Measurements from ENCODE around the gene RIMS1.

DNA sequence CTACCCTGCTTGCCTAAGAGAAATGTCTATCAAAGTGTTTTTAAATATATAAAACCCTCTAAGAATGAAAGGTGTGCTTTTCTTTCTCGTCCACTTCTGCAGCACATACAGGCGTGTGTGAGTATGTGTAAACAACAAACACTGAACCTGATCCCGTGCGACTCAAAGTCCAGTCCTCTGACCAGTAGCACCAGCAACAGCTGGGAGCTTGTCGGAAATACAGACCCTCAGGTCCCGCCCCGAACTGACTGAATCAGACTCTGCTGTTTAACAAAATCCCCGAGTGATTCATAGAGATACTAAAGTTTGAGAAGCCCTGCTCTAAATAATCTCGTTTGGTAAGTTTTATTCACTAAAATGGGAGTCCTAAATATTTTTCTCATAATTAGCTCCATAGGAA, 527.5 kb downstream of the RIMS1 start:
- TF ChIP-seq TAF1 (IDR thresholded peaks at IDR 0.05; ENCODE audit: borderline replicate concordance, low read depth, low read length): no peak
- no peak for TF ChIP-seq POLR2AphosphoS5 (IDR thresholded peaks at IDR 0.05; ENCODE audit: low read depth, low read length)
- TF ChIP-seq POLR2A (IDR thresholded peaks at IDR 0.05; ENCODE audit: low read depth, low read length): no peak
